Testis (tissue), 3 donors: ENCODE data around the gene RCOR1. TPM values are rescaled to one million over a fixed set of nuclear protein-coding genes. Genes with fewer than 3 reads are reported as not detected.

Experiments used
- DNase-seq: peaks from one replicate; pipeline ENCODE4 v3.0.0-alpha.2; 2019
- H3K27ac ChIP-seq, 2 donors: fragments of 200-600 bp; sonication (generic); one replicate each; pipeline ENCODE4 v1.5.1; 2019
- H3K27me3 ChIP-seq: fragments of 200-600 bp; sonication (generic); one replicate; pipeline ENCODE4 v1.5.1; 2019
- H3K36me3 ChIP-seq: fragments of 200-600 bp; sonication (generic); one replicate; pipeline ENCODE4 v1.5.1; 2017; ENCODE audit warnings: low read depth; ENCODE audit errors: missing control alignments
- H3K4me1 ChIP-seq: fragments of 200-600 bp; sonication (generic); one replicate; pipeline ENCODE4 v1.5.1; 2019
- H3K4me3 ChIP-seq, 2 donors: fragments of 200-600 bp; sonication (generic); one replicate each; pipeline ENCODE4 v1.5.1; 2017 to 2019
- H3K9me3 ChIP-seq: fragments of 200-600 bp; sonication (generic); one replicate; pipeline ENCODE4 v1.5.1; 2017
- POLR2A ChIP-seq: fragments of 450-650 bp; IDR thresholded peaks from one replicate; pipeline ENCODE4 v1.6.1; 2017; ENCODE audit warnings: antibody characterized with exemption, mild to moderate bottlenecking, moderate library complexity
- WGBS, 2 donors: methylation state at CpG; one replicate each; pipeline ENCODE4 v1.1.5; 2018; 5-methylcytosine and 5-hydroxymethylcytosine counted together
- intact Hi-C: fragments of 100-400 bp; cut with DNase I; formaldehyde crosslinking; loops from one replicate; pipeline ENCODE4 v1.15.1; 2023; ENCODE audit warnings: low total_unique reads
- polyA plus RNA-seq: library from polyadenylated mRNA; stranded (reverse); fragments of 350-450 nt; fragmentation: Illumina TruSeq; extraction: RNeasy Lipid Tissue Mini Kit (QIAGEN cat#74804); gene quantifications from one replicate; pipeline ENCODE4 v1.2.3, GENCODE V29; 2014; ENCODE audit warnings: low read depth, low replicate concordance; ENCODE audit not compliant: insufficient read depth
- total RNA-seq, 2 donors: library from RNA; depleted of rRNA; stranded (reverse); fragments of >200 nt; gene quantifications; one replicate each; pipeline ENCODE4 v1.2.3, GENCODE V29; 2016
- TF ChIP-seq, protein P1 (sequence below), 3 experiments: fragments of 450-650 bp in 2 of 3; fragments of 200-600 bp in 1 of 3; sonication (generic) in 1 of 3; IDR thresholded peaks; one replicate each; pipeline ENCODE4 v1.5.1; 2016 to 2019; ENCODE audit warnings: antibody characterized with exemption in 3 of 3, mild to moderate bottlenecking in 2 of 3, moderate library complexity in 1 of 3

Gene RCOR1
- total and polyA plus RNA-seq, 3 donors from 2014 or later = 33.8 to 37.8 (median 33.9) TPM

- Histone ChIP-seq H3K4me1 (peaks cover 21% of the 10 kb centered on the region), H3K27ac (no peak overlapping the region), H3K27me3 (no peaks in the 10 kb centered on the region), H3K9me3 (no peaks in the 10 kb centered on the region), H3K36me3 (no peaks in the 10 kb centered on the region), H3K4me3 (no peak overlapping the region)
- no peak for TF ChIP-seq POLR2A
- TF ChIP-seq, protein P1, sequence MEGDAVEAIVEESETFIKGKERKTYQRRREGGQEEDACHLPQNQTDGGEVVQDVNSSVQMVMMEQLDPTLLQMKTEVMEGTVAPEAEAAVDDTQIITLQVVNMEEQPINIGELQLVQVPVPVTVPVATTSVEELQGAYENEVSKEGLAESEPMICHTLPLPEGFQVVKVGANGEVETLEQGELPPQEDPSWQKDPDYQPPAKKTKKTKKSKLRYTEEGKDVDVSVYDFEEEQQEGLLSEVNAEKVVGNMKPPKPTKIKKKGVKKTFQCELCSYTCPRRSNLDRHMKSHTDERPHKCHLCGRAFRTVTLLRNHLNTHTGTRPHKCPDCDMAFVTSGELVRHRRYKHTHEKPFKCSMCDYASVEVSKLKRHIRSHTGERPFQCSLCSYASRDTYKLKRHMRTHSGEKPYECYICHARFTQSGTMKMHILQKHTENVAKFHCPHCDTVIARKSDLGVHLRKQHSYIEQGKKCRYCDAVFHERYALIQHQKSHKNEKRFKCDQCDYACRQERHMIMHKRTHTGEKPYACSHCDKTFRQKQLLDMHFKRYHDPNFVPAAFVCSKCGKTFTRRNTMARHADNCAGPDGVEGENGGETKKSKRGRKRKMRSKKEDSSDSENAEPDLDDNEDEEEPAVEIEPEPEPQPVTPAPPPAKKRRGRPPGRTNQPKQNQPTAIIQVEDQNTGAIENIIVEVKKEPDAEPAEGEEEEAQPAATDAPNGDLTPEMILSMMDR (IDR thresholded peaks at IDR 0.05) = no peak
- intact Hi-C loops = loop anchor here (10.0 kb wide), 1 partner anchor 224 kb away; no protein-coding TSS in a partner anchor
- no peak for DNase-seq
- WGBS, 2 donors = 84% methylated on average over 11 of the region's 11 CpGs
Measured at GRCh38 chr14:102690509-102691286, 98.2 kb downstream of the RCOR1 start.

- peaks cover 19% of the 10 kb centered on the region for H3K4me1 ChIP-seq
- H3K4me3 ChIP-seq = no peak overlapping the region
- 51 to 67% methylated on average over 2 of the region's 2 CpGs for WGBS, 2 donors
- no peak for TF ChIP-seq POLR2A
- TF ChIP-seq, protein P1 (IDR thresholded peaks at IDR 0.05) = no peak
- H3K9me3 ChIP-seq = no peaks in the 10 kb centered on the region
- H3K36me3 ChIP-seq = no peaks in the 10 kb centered on the region
- H3K27ac ChIP-seq = no peak overlapping the region
- intact Hi-C loops = loop anchor here (10.0 kb wide), 1 partner anchor 223 kb away; no protein-coding TSS in a partner anchor
- DNase-seq = no peak
- H3K27me3 ChIP-seq = no peaks in the 10 kb centered on the region
Measured at GRCh38 chr14:102691763-102692162, 99.3 kb downstream of the RCOR1 start.

DNA sequence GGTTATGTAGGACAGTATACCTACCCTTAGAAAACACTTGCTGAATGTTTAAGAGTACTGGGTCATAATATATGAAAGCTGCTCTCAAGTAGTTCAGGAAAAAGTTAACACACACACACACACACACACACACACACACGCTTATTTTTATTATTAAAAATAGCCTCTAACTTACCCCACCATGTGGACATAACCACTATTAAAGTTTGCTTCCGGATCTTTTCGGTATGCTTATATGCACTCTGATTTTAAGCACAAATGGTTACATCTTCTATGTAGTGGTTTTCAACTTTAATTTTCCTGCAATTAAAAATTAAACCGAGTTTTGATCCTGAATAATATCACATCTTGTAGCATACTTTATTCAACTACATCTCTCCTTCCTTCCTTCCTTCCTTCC, 99.9 kb downstream of the RCOR1 start:
- intact Hi-C loops = loop anchor here (10.0 kb wide), 1 partner anchor 222 kb away; no protein-coding TSS in a partner anchor
- H3K27ac ChIP-seq = no peak overlapping the region
- no peak for DNase-seq
- H3K9me3 ChIP-seq = no peaks in the 10 kb centered on the region
- H3K4me1 ChIP-seq = peaks cover 19% of the 10 kb centered on the region
- WGBS, 2 donors = 66 to 73% methylated on average over 4 of the region's 4 CpGs
- H3K27me3 ChIP-seq = no peaks in the 10 kb centered on the region
- TF ChIP-seq, protein P1 (IDR thresholded peaks at IDR 0.05) = no peak
- H3K4me3 ChIP-seq = no peak overlapping the region
- no peaks in the 10 kb centered on the region for H3K36me3 ChIP-seq

GRCh38 chr14:102693006-102693755, 100.7 kb downstream of the RCOR1 start:
- H3K9me3 ChIP-seq = no peaks in the 10 kb centered on the region
- intact Hi-C loops = loop anchor here (10.0 kb wide), 1 partner anchor 222 kb away; no protein-coding TSS in a partner anchor
- TF ChIP-seq, protein P1 (IDR thresholded peaks at IDR 0.05) = no peak
- TF ChIP-seq POLR2A = no peak
- 76% methylated on average over 4 of the region's 4 CpGs for whole genome bisulfite sequencing, 2 donors
- no peak for DNase-seq
- H3K27me3 ChIP-seq = no peaks in the 10 kb centered on the region
- no peaks in the 10 kb centered on the region for H3K36me3 ChIP-seq
- H3K4me1 ChIP-seq = peaks cover 19% of the 10 kb centered on the region
- H3K4me3 ChIP-seq = no peak overlapping the region
- no peak overlapping the region for H3K27ac ChIP-seq
